Sigmoid colon (tissue), 3 donors: ENCODE data around the gene ZBTB2.

ENCODE experiments used
- CTCF ChIP-seq, 4 experiments: fragments of 450-650 bp in 3 of 4; fragments of 200-600 bp in 1 of 4; IDR thresholded peaks; one replicate each; pipeline ENCODE4 v1.5.1; 2016 to 2019; ENCODE audit warnings: antibody characterized with exemption in 4 of 4, mild to moderate bottlenecking in 3 of 4, moderate library complexity in 2 of 4
- POLR2A ChIP-seq, 2 donors: fragments of 450-650 bp; IDR thresholded peaks; one replicate each; pipeline ENCODE4 v1.6.1; 2016; ENCODE audit warnings: antibody characterized with exemption in 2 of 2, mild to moderate bottlenecking in 2 of 2, moderate library complexity in 2 of 2

GRCh38 chr6:151403919-151404308 is 12.6 kb upstream of the ZBTB2 start:
- TF ChIP-seq CTCF (IDR thresholded peaks at IDR 0.05) (no peak), POLR2A (IDR thresholded peaks at IDR 0.05) (no peak)
